Mesodermal cell (in vitro differentiated cells): Measurements from ENCODE around the gene MYO7B.
A peak's percentile ranks its signal among the peaks of the same experiment; 100 is the strongest.

ENCODE experiments used
- H3K27ac ChIP-seq: 2 replicates; pipeline ENCODE4 v1.7.0; 2013; ENCODE audit warnings: mild to moderate bottlenecking, low read depth, low read length, moderate library complexity; ENCODE audit not compliant: severe bottlenecking
- H3K36me3 ChIP-seq: 2 replicates; pipeline ENCODE4 v1.7.1; 2013; ENCODE audit warnings: mild to moderate bottlenecking, low read length, moderate library complexity; ENCODE audit not compliant: control insufficient read depth, insufficient read depth
- H3K4me1 ChIP-seq: one replicate; pipeline ENCODE4 v1.7.1; 2013; ENCODE audit warnings: mild to moderate bottlenecking, low read length; ENCODE audit not compliant: insufficient read depth, control insufficient read depth, poor library complexity, severe bottlenecking
- H3K4me3 ChIP-seq: 2 replicates; pipeline ENCODE4 v1.7.0; 2013; ENCODE audit warnings: low read length, control low read depth, mild to moderate bottlenecking; ENCODE audit not compliant: insufficient read depth, poor library complexity, severe bottlenecking; ENCODE audit errors: extremely low read depth
- H3K9me3 ChIP-seq: 2 replicates; pipeline ENCODE4 v1.7.1; 2013; ENCODE audit warnings: mild to moderate bottlenecking, low read length, moderate library complexity; ENCODE audit not compliant: control insufficient read depth
- WGBS, 2 experiments: methylation state at CpG; one replicate each; pipeline ENCODE4 v1.1.5; 2013; ENCODE audit warnings: missing lambda C conversion rate in 2 of 2; ENCODE audit not compliant: insufficient coverage in 2 of 2; 5-methylcytosine and 5-hydroxymethylcytosine counted together

Gene MYO7B

GRCh38 chr2:127646487-127647241 is 111.2 kb downstream of the MYO7B start:
- Histone ChIP-seq H3K4me3 (no peak overlapping the region), H3K36me3 (no peaks in the 10 kb centered on the region), H3K9me3 (no peaks in the 10 kb centered on the region), H3K27ac (no peak overlapping the region), H3K4me1 (peaks cover 23% of the 10 kb centered on the region)
- 90 to 92% methylated on average over 18 to 24 of the region's 24 CpGs for WGBS, 2 experiments

- no peak overlapping the region for H3K4me3 ChIP-seq
- H3K36me3 ChIP-seq = no peaks in the 10 kb centered on the region
- H3K9me3 ChIP-seq = no peaks in the 10 kb centered on the region
- H3K27ac ChIP-seq = no peak overlapping the region
- H3K4me1 ChIP-seq = peaks cover 22% of the 10 kb centered on the region
- 81 to 82% methylated on average over 13 to 14 of the region's 16 CpGs for WGBS, 2 experiments
Observed at GRCh38 chr2:127647242-127648190, 112.0 kb downstream of the MYO7B start.

GRCh38 chr2:127648321-127648720 is 112.8 kb downstream of the MYO7B start:
- H3K36me3 ChIP-seq = no peaks in the 10 kb centered on the region
- no peaks in the 10 kb centered on the region for H3K9me3 ChIP-seq
- no peak overlapping the region for H3K4me3 ChIP-seq
- H3K27ac ChIP-seq = no peak overlapping the region
- peaks cover 21% of the 10 kb centered on the region for H3K4me1 ChIP-seq
- WGBS, 2 experiments = 95 to 98% methylated on average over 3 to 6 of the region's 6 CpGs

- peaks cover 21% of the 10 kb centered on the region for H3K4me1 ChIP-seq
- no peaks in the 10 kb centered on the region for H3K9me3 ChIP-seq
- H3K27ac ChIP-seq = no peak overlapping the region
- 88 to 89% methylated on average over 6 to 10 of the region's 12 CpGs for WGBS, 2 experiments
- H3K36me3 ChIP-seq = no peaks in the 10 kb centered on the region
- H3K4me3 ChIP-seq = no peak overlapping the region
Observed at GRCh38 chr2:127649100-127649611, 113.7 kb downstream of the MYO7B start.

- Histone ChIP-seq H3K4me3 (no peak overlapping the region), H3K27ac (no peak overlapping the region), H3K4me1 (peaks cover 21% of the 10 kb centered on the region), H3K9me3 (no peaks in the 10 kb centered on the region), H3K36me3 (no peaks in the 10 kb centered on the region)
- 16 to 17% methylated on average over 5 to 7 of the region's 7 CpGs for WGBS, 2 experiments
Observed at GRCh38 chr2:127649684-127650040, 114.2 kb downstream of the MYO7B start.

GRCh38 chr2:127650041-127650784 is 114.7 kb downstream of the MYO7B start:
- Histone ChIP-seq H3K9me3 (no peaks in the 10 kb centered on the region), H3K36me3 (no peaks in the 10 kb centered on the region), H3K27ac (no peak overlapping the region), H3K4me3 (no peak overlapping the region), H3K4me1 (peaks cover 21% of the 10 kb centered on the region)
- 75 to 78% methylated on average over 16 to 17 of the region's 17 CpGs for WGBS, 2 experiments

- no peak overlapping the region for H3K4me3 ChIP-seq
- H3K9me3 ChIP-seq = no peaks in the 10 kb centered on the region
- 93 to 94% methylated on average over 23 to 28 of the region's 28 CpGs for WGBS, 2 experiments
- H3K27ac ChIP-seq = no peak overlapping the region
- H3K36me3 ChIP-seq = no peaks in the 10 kb centered on the region
- H3K4me1 ChIP-seq = peaks cover 16% of the 10 kb centered on the region
Observed at GRCh38 chr2:127650785-127651380, 115.4 kb downstream of the MYO7B start.

- no peak overlapping the region for H3K4me3 ChIP-seq
- H3K36me3 ChIP-seq = no peaks in the 10 kb centered on the region
- H3K9me3 ChIP-seq = no peaks in the 10 kb centered on the region
- H3K27ac ChIP-seq = no peak overlapping the region
- peaks cover 11% of the 10 kb centered on the region for H3K4me1 ChIP-seq
- WGBS, 2 experiments = 93% methylated on average over 29 of the region's 29 CpGs
Observed at GRCh38 chr2:127651381-127651809, 115.9 kb downstream of the MYO7B start.

GRCh38 chr2:127651971-127652550 is 116.6 kb downstream of the MYO7B start:
- 86 to 87% methylated on average over 10 to 14 of the region's 14 CpGs for WGBS, 2 experiments
- H3K36me3 ChIP-seq = no peaks in the 10 kb centered on the region
- H3K4me3 ChIP-seq = no peak overlapping the region
- peaks cover 5% of the 10 kb centered on the region for H3K4me1 ChIP-seq
- no peaks in the 10 kb centered on the region for H3K9me3 ChIP-seq
- peak overlapping the region; percentile 36 for H3K27ac ChIP-seq
